ENCODE measurements around the gene FER.

Gene FER

DNA sequence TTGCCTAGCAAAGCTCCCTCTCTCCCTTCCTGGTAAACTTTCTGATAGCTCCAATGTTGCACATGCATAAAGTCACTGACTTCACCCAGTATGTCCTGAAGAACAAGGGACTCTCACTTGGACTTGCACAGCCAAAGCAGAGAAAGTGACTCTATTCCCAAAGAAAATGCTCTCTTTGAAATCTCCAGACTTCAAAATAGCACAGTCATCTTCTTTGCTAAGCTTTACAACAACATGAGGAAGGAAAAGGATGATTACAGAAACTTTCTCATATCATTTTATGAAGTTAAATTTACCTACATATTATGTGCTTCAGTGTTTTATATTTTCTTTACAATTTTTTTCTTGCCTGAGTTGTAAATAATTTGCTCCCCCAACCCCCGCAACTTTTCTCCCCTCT lies 397.4 kb downstream of the FER start:
- no peak overlapping the region for H3K4me2 ChIP-seq (ENCODE audit: low read length)
- no peaks in the 10 kb centered on the region for H3K9me3 ChIP-seq (ENCODE audit: low read length)
- H3K4me3 ChIP-seq (ENCODE audit: low read depth, low read length, poor library complexity, severe bottlenecking) = no peak overlapping the region
- H3F3A ChIP-seq (ENCODE audit: insufficient read depth, low read length) = no peaks in the 10 kb centered on the region
- TF ChIP-seq EZH2 (IDR thresholded peaks at IDR 0.05; ENCODE audit: borderline replicate concordance, low read length) = no peak
- H3K9ac ChIP-seq (ENCODE audit: low read length) = no peak overlapping the region
- H3K79me2 ChIP-seq (ENCODE audit: insufficient read depth, low read length) = no peaks in the 10 kb centered on the region
- H3K9me2 ChIP-seq (ENCODE audit: low read depth, low read length) = no peaks in the 10 kb centered on the region
- H2AFZ ChIP-seq (ENCODE audit: low read length) = no peak overlapping the region
- H3K27ac ChIP-seq (ENCODE audit: low read depth, low read length, poor library complexity, severe bottlenecking) = no peak overlapping the region
- H4K20me1 ChIP-seq (ENCODE audit: insufficient read depth, low read length) = no peaks in the 10 kb centered on the region
- H3K27me3 ChIP-seq (ENCODE audit: insufficient read depth, low read length) = no peaks in the 10 kb centered on the region
- no peaks in the 10 kb centered on the region for H3K36me3 ChIP-seq (ENCODE audit: insufficient read depth, low read length)
- H3K4me1 ChIP-seq (ENCODE audit: insufficient read depth, low read length, severe bottlenecking) = no peaks in the 10 kb centered on the region

DNA sequence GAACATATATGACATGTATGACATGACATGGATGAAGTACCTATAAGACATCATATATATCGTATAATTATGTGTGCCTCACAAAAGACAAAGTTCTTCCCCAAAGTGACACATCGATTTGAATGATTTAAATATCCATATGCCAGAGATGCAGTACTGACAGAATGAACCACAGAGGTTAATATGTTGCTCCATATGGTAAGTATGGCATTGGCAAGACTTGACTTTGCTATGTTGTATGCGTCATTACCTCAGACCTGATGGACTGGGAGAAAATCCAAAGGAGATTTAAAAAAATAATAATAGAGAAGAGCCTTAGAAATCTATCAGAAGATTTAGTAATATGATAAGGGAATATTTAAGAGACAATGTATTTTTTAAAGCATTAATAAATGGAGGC lies 398.9 kb downstream of the FER start:
- Histone ChIP-seq H3K79me2 (ENCODE audit: insufficient read depth, low read length) (no peaks in the 10 kb centered on the region), H3K4me3 (ENCODE audit: low read depth, low read length, poor library complexity, severe bottlenecking) (no peak overlapping the region), H3K27me3 (ENCODE audit: insufficient read depth, low read length) (no peaks in the 10 kb centered on the region), H3K9ac (ENCODE audit: low read length) (no peak overlapping the region), H3K27ac (ENCODE audit: low read depth, low read length, poor library complexity, severe bottlenecking) (no peak overlapping the region), H2AFZ (ENCODE audit: low read length) (no peak overlapping the region), H3K9me3 (ENCODE audit: low read length) (no peaks in the 10 kb centered on the region), H3K4me2 (ENCODE audit: low read length) (no peak overlapping the region), H3F3A (ENCODE audit: insufficient read depth, low read length) (no peaks in the 10 kb centered on the region), H3K9me2 (ENCODE audit: low read depth, low read length) (no peaks in the 10 kb centered on the region), H3K4me1 (ENCODE audit: insufficient read depth, low read length, severe bottlenecking) (peaks cover 4% of the 10 kb centered on the region), H3K36me3 (ENCODE audit: insufficient read depth, low read length) (no peaks in the 10 kb centered on the region), H4K20me1 (ENCODE audit: insufficient read depth, low read length) (no peaks in the 10 kb centered on the region)
- TF ChIP-seq EZH2 (IDR thresholded peaks at IDR 0.05; ENCODE audit: borderline replicate concordance, low read length) (no peak), CTCF (IDR thresholded peaks at IDR 0.05; ENCODE audit: low read length) (no peak)

GRCh38 chr5:109152565-109152964 lies 404.9 kb downstream of the FER start:
- Histone ChIP-seq H3K9me2 (ENCODE audit: low read depth, low read length) (no peaks in the 10 kb centered on the region), H3K9ac (ENCODE audit: low read length) (no peak overlapping the region), H2AFZ (ENCODE audit: low read length) (no peak overlapping the region), H3F3A (ENCODE audit: insufficient read depth, low read length) (no peaks in the 10 kb centered on the region), H3K4me2 (ENCODE audit: low read length) (no peak overlapping the region), H3K9me3 (ENCODE audit: low read length) (no peaks in the 10 kb centered on the region), H3K27ac (ENCODE audit: low read depth, low read length, poor library complexity, severe bottlenecking) (no peak overlapping the region), H3K79me2 (ENCODE audit: insufficient read depth, low read length) (no peaks in the 10 kb centered on the region), H3K36me3 (ENCODE audit: insufficient read depth, low read length) (no peaks in the 10 kb centered on the region), H4K20me1 (ENCODE audit: insufficient read depth, low read length) (no peaks in the 10 kb centered on the region), H3K4me3 (ENCODE audit: low read depth, low read length, poor library complexity, severe bottlenecking) (no peak overlapping the region), H3K27me3 (ENCODE audit: insufficient read depth, low read length) (no peaks in the 10 kb centered on the region), H3K4me1 (ENCODE audit: insufficient read depth, low read length, severe bottlenecking) (peaks cover 4% of the 10 kb centered on the region)
- no peak for TF ChIP-seq CTCF (IDR thresholded peaks at IDR 0.05; ENCODE audit: low read length)
- TF ChIP-seq EZH2 (IDR thresholded peaks at IDR 0.05; ENCODE audit: borderline replicate concordance, low read length) = no peak

- Histone ChIP-seq H3K4me3 (ENCODE audit: low read depth, low read length, poor library complexity, severe bottlenecking) (no peak overlapping the region), H3K27me3 (ENCODE audit: insufficient read depth, low read length) (no peaks in the 10 kb centered on the region), H3K27ac (ENCODE audit: low read depth, low read length, poor library complexity, severe bottlenecking) (no peak overlapping the region), H3K9me3 (ENCODE audit: low read length) (no peaks in the 10 kb centered on the region), H3K79me2 (ENCODE audit: insufficient read depth, low read length) (no peaks in the 10 kb centered on the region), H3K4me2 (ENCODE audit: low read length) (no peak overlapping the region), H3K4me1 (ENCODE audit: insufficient read depth, low read length, severe bottlenecking) (peaks cover 4% of the 10 kb centered on the region), H3K36me3 (ENCODE audit: insufficient read depth, low read length) (no peaks in the 10 kb centered on the region), H3K9ac (ENCODE audit: low read length) (no peak overlapping the region), H3K9me2 (ENCODE audit: low read depth, low read length) (no peaks in the 10 kb centered on the region), H2AFZ (ENCODE audit: low read length) (no peak overlapping the region), H3F3A (ENCODE audit: insufficient read depth, low read length) (no peaks in the 10 kb centered on the region), H4K20me1 (ENCODE audit: insufficient read depth, low read length) (no peaks in the 10 kb centered on the region)
- no peak for TF ChIP-seq EZH2 (IDR thresholded peaks at IDR 0.05; ENCODE audit: borderline replicate concordance, low read length)
- TF ChIP-seq CTCF (IDR thresholded peaks at IDR 0.05; ENCODE audit: low read length) = no peak
Measured at GRCh38 chr5:109155625-109156024, 407.9 kb downstream of the FER start.
